Measurements from ENCODE around the gene DNAJC2.

Gene DNAJC2

DNA sequence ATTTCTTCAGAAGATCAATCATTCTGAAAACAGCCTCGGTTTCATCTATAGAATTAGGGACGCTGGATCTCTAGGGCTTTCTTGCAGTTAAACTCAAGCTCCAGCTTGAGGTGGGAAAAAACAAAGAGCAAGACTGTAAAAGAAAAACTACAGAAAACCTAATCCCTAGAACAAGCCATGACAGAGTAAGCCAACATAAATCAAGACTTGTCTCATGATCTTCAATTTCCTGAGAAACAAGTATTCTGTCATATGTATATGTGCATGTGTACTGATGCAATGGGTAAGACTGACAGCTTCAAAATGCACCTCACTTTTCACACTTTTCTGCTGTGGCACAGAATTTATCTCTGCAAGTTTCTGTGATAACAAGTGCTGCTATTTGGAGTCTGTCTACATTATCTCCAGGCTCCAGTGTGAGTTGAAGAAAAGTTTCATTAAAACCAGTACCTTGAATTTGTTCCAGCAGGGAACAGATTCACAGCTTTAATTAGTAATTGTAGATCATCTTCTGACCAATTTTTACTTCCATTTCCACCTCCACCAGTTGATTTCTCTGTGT is 28.1 kb downstream of the DNAJC2 start:
- no peaks in the 10 kb centered on the region for H4K20me1 ChIP-seq (ENCODE audit: insufficient read depth, low read length)
- H3K79me2 ChIP-seq (ENCODE audit: insufficient read depth, low read length) = no peaks in the 10 kb centered on the region
- H3K36me3 ChIP-seq (ENCODE audit: insufficient read depth, low read length) = peaks cover 97% of the 10 kb centered on the region
- H3K27ac ChIP-seq (ENCODE audit: low read depth, low read length, poor library complexity, severe bottlenecking) = no peak overlapping the region
- H3K4me3 ChIP-seq (ENCODE audit: low read depth, low read length, poor library complexity, severe bottlenecking) = no peak overlapping the region
- H3K4me2 ChIP-seq (ENCODE audit: low read length) = no peak overlapping the region
- 0 out of 2 replicates have a peak, but pooled peaks cover 5% of the 10 kb centered on the region for H3F3A ChIP-seq (ENCODE audit: insufficient read depth, low read length)
- no peak overlapping the region for H3K9ac ChIP-seq (ENCODE audit: low read length)
- no peak overlapping the region for H2AFZ ChIP-seq (ENCODE audit: low read length)
- no peaks in the 10 kb centered on the region for H3K27me3 ChIP-seq (ENCODE audit: insufficient read depth, low read length)
- H3K9me3 ChIP-seq (ENCODE audit: low read length) = no peaks in the 10 kb centered on the region
- H3K9me2 ChIP-seq (ENCODE audit: low read depth, low read length) = no peaks in the 10 kb centered on the region
- no peaks in the 10 kb centered on the region for H3K4me1 ChIP-seq (ENCODE audit: insufficient read depth, low read length, severe bottlenecking)
- TF ChIP-seq, protein P1, sequence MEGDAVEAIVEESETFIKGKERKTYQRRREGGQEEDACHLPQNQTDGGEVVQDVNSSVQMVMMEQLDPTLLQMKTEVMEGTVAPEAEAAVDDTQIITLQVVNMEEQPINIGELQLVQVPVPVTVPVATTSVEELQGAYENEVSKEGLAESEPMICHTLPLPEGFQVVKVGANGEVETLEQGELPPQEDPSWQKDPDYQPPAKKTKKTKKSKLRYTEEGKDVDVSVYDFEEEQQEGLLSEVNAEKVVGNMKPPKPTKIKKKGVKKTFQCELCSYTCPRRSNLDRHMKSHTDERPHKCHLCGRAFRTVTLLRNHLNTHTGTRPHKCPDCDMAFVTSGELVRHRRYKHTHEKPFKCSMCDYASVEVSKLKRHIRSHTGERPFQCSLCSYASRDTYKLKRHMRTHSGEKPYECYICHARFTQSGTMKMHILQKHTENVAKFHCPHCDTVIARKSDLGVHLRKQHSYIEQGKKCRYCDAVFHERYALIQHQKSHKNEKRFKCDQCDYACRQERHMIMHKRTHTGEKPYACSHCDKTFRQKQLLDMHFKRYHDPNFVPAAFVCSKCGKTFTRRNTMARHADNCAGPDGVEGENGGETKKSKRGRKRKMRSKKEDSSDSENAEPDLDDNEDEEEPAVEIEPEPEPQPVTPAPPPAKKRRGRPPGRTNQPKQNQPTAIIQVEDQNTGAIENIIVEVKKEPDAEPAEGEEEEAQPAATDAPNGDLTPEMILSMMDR (IDR thresholded peaks at IDR 0.05; ENCODE audit: low read length) = no peak
- no peak for TF ChIP-seq EZH2 (IDR thresholded peaks at IDR 0.05; ENCODE audit: borderline replicate concordance, low read length)

DNA sequence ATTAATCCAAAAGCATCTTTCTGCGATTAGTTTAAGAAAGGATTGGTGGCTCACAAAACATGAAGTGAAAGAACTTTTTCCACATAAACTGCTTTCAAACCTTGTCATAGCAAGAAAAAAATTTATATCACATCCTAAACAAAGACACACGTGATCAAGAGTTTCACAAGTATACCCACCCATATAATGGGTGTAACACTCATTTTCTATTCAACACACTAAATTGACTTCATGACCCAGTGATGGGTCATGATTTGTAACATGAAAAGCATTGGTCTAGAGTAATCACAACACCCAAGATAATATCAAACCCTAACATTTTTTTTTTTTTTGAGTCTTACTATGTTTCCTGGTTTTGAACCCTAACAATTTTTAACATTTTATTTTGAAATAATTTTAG is 29.7 kb downstream of the DNAJC2 start:
- Histone ChIP-seq H3K9me3 (ENCODE audit: low read length) (no peaks in the 10 kb centered on the region), H3K9me2 (ENCODE audit: low read depth, low read length) (no peaks in the 10 kb centered on the region), H3K27ac (ENCODE audit: low read depth, low read length, poor library complexity, severe bottlenecking) (no peak overlapping the region), H3K4me3 (ENCODE audit: low read depth, low read length, poor library complexity, severe bottlenecking) (no peak overlapping the region), H4K20me1 (ENCODE audit: insufficient read depth, low read length) (no peaks in the 10 kb centered on the region), H3K9ac (ENCODE audit: low read length) (no peak overlapping the region), H2AFZ (ENCODE audit: low read length) (no peak overlapping the region), H3K36me3 (ENCODE audit: insufficient read depth, low read length) (peaks cover 100% of the 10 kb centered on the region), H3F3A (ENCODE audit: insufficient read depth, low read length) (0 out of 2 replicates have a peak, but pooled peaks cover 5% of the 10 kb centered on the region), H3K4me2 (ENCODE audit: low read length) (no peak overlapping the region), H3K27me3 (ENCODE audit: insufficient read depth, low read length) (no peaks in the 10 kb centered on the region), H3K4me1 (ENCODE audit: insufficient read depth, low read length, severe bottlenecking) (no peaks in the 10 kb centered on the region), H3K79me2 (ENCODE audit: insufficient read depth, low read length) (no peaks in the 10 kb centered on the region)
- TF ChIP-seq, protein P1 (IDR thresholded peaks at IDR 0.05; ENCODE audit: low read length) = no peak

DNA sequence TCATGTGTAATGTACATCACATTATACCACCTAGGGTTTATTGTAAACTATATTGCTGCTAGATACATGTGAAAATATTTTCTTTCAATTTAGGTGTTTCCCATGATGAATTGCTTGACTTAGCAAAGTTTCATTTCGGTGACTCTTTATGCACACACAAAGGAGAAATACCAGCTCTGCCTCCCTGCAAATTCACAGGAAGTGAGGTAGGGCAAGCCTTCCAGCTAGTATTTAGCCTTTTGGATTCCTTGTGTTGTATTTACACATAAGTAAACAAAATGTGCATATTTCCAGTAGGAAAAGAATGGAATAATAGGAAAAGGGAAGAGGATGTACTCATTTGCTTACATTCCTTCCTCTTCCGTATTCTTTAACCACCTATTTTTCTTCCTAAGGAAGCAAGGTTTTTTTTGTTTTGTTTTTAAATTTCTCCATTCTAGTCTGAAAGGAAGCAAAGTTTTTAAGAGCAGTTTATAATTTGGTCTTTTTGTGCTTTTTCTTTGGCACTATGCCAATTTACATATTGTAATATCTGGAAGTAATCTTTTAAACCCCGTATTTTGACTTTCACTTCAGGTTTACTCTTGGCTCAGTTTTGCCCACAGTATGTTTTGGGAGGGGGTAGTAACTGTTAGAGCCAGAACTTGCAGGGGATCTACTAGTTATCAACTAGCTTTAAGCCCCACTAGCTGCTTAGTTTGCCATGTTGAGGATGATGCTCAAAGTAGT is 36.9 kb downstream of the DNAJC2 start:
- Histone ChIP-seq H3K27me3 (ENCODE audit: insufficient read depth, low read length) (no peaks in the 10 kb centered on the region), H3K9me2 (ENCODE audit: low read depth, low read length) (no peaks in the 10 kb centered on the region), H3K36me3 (ENCODE audit: insufficient read depth, low read length) (peaks cover 97% of the 10 kb centered on the region), H4K20me1 (ENCODE audit: insufficient read depth, low read length) (no peaks in the 10 kb centered on the region), H3K9me3 (ENCODE audit: low read length) (no peaks in the 10 kb centered on the region), H3K4me2 (ENCODE audit: low read length) (no peak overlapping the region), H3K27ac (ENCODE audit: low read depth, low read length, poor library complexity, severe bottlenecking) (no peak overlapping the region), H3F3A (ENCODE audit: insufficient read depth, low read length) (peaks cover 13% of the 10 kb centered on the region; the same call in 1 of the 2 replicates), H3K4me1 (ENCODE audit: insufficient read depth, low read length, severe bottlenecking) (peaks cover 7% of the 10 kb centered on the region), H2AFZ (ENCODE audit: low read length) (no peak overlapping the region), H3K4me3 (ENCODE audit: low read depth, low read length, poor library complexity, severe bottlenecking) (no peak overlapping the region), H3K9ac (ENCODE audit: low read length) (no peak overlapping the region), H3K79me2 (ENCODE audit: insufficient read depth, low read length) (no peaks in the 10 kb centered on the region)
- TF ChIP-seq EZH2 (IDR thresholded peaks at IDR 0.05; ENCODE audit: borderline replicate concordance, low read length) = no peak
- TF ChIP-seq, protein P1 (IDR thresholded peaks at IDR 0.05; ENCODE audit: low read length) = no peak
